Ovary (tissue), 3 donors: ENCODE data around the gene COL6A2.
"Not testable (repeated sequence)": the region's sequence is repeated elsewhere in the genome, so short reads cannot be mapped to it uniquely, and the experiment has no call there.

Experiments
- EP300 ChIP-seq: sonication (generic); formaldehyde crosslinking; IDR thresholded peaks from one replicate; pipeline ENCODE4 v1.6.1; 2017; ENCODE audit warnings: antibody characterized with exemption
- POLR2A ChIP-seq: fragments of 450-650 bp; IDR thresholded peaks from one replicate; pipeline ENCODE4 v1.6.1; 2017; ENCODE audit warnings: antibody characterized with exemption, mild to moderate bottlenecking, moderate library complexity
- TF ChIP-seq, protein P1 (sequence below), 3 donors: fragments of 450-650 bp in 2 of 3; fragments of 200-600 bp in 1 of 3; IDR thresholded peaks; one replicate each; pipeline versions ENCODE4 v1.5.1 to v1.8.0; 2016 to 2022; ENCODE audit warnings: antibody characterized with exemption in 3 of 3, mild to moderate bottlenecking in 1 of 3
- donor health status: DM: no; HTN: no; CAD: no.

DNA sequence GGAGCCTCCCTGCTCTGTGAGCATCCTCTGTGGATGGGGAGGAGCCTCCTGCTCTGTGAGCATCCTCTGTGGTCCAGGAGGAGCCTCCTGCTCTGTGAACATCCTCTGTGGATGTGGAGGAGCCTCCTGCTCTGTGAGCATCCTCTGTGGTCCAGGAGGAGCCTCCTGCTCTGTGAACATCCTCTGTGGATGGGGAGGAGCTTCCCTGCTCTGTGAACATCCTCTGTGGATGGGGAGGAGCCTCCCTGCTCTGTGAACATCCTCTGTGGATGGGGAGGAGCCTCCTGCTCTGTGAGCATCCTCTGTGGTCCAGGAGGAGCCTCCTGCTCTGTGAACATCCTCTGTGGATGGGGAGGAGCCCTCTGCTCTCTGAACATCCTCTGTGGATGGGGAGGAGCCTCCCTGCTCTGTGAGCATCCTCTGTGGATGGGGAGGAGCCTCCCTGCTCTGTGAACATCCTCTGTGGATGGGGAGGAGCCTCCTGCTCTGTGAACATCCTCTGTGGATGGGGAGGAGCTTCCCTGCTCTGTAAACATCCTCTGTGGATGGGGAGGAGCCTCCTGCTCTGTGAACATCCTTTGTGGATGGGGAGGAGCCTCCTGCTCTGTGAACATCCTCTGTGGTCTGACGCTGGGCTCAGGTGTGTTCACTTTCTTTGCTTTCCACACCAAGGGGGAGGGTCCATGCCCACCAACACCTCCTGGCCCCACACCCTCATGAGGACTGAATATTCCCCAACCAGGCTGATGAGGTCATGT, 72.7 kb downstream of the COL6A2 start:
- TF ChIP-seq, protein P1, sequence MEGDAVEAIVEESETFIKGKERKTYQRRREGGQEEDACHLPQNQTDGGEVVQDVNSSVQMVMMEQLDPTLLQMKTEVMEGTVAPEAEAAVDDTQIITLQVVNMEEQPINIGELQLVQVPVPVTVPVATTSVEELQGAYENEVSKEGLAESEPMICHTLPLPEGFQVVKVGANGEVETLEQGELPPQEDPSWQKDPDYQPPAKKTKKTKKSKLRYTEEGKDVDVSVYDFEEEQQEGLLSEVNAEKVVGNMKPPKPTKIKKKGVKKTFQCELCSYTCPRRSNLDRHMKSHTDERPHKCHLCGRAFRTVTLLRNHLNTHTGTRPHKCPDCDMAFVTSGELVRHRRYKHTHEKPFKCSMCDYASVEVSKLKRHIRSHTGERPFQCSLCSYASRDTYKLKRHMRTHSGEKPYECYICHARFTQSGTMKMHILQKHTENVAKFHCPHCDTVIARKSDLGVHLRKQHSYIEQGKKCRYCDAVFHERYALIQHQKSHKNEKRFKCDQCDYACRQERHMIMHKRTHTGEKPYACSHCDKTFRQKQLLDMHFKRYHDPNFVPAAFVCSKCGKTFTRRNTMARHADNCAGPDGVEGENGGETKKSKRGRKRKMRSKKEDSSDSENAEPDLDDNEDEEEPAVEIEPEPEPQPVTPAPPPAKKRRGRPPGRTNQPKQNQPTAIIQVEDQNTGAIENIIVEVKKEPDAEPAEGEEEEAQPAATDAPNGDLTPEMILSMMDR (IDR thresholded peaks at IDR 0.05) = not testable (repeated sequence)
- TF ChIP-seq POLR2A, EP300: not testable (repeated sequence)
